ENCODE data around the gene ZP2. TPM values are rescaled to one million over a fixed set of nuclear protein-coding genes. Genes with fewer than 3 reads are reported as not detected.
"Not testable (repeated sequence)": the region's sequence is repeated elsewhere in the genome, so short reads cannot be mapped to it uniquely, and the experiment has no call there.

ZP2 gene
- total RNA-seq = under 1 TPM in 1 of 4 donors, not detected in 3; 0.63 TPM

- WGBS, 2 donors = 78 to 81% methylated on average over 5 of the region's 5 CpGs
- H3K9me3 ChIP-seq = no peaks in the 10 kb centered on the region
- no peak within 1 kb of the TSS for H3K4me3 ChIP-seq (replicated peaks in 1 of 3)
- intact Hi-C loops (cut with DNase I) = no loop called here
- no peaks in the 10 kb centered on the region for H3K27me3 ChIP-seq
- DNase-seq = no peak
- H3K36me3 ChIP-seq = no peaks in the 10 kb centered on the region
- H3K27ac ChIP-seq = no peak within 1 kb of the TSS
- TF ChIP-seq CTCF (IDR thresholded peaks at IDR 0.05) (no peak), POLR2A (IDR thresholded peaks at IDR 0.05) (no peak)
- H3K4me1 ChIP-seq = no peaks in the 10 kb centered on the region
Measured at GRCh38 chr16:21211486-21211885, at the start of gene ZP2. ZP2 (minus strand) TSS chr16:21211574; CDS start chr16:21211547, 27 bp downstream.

- Histone ChIP-seq H3K4me1 (no peaks in the 10 kb centered on the region), H3K9me3 (no peaks in the 10 kb centered on the region), H3K27me3 (no peaks in the 10 kb centered on the region), H3K36me3 (no peaks in the 10 kb centered on the region), H3K27ac (no peak overlapping the region), H3K4me3 (replicated peaks in 1 of 3) (no peak overlapping the region)
- TF ChIP-seq POLR2A (IDR thresholded peaks at IDR 0.05) = no peak
- TF ChIP-seq CTCF (IDR thresholded peaks at IDR 0.05) = no peak
- intact Hi-C loops (cut with DNase I) = no loop called here
- DNase-seq = no peak
- WGBS, 2 donors = 90 to 94% methylated on average over 4 of the region's 4 CpGs
Measured at GRCh38 chr16:21257284-21257683, 45.9 kb upstream of the ZP2 start.

GRCh38 chr16:21256636-21257035, 45.3 kb upstream of the ZP2 start:
- no peak overlapping the region for H3K27ac ChIP-seq
- H3K4me3 ChIP-seq (replicated peaks in 1 of 3) = no peak overlapping the region
- DNase-seq = no peak
- WGBS, 2 donors = 92 to 96% methylated on average over 2 of the region's 2 CpGs
- no peaks in the 10 kb centered on the region for H3K27me3 ChIP-seq
- intact Hi-C loops (cut with DNase I) = no loop called here
- no peaks in the 10 kb centered on the region for H3K36me3 ChIP-seq
- no peaks in the 10 kb centered on the region for H3K9me3 ChIP-seq
- no peaks in the 10 kb centered on the region for H3K4me1 ChIP-seq
- TF ChIP-seq POLR2A (IDR thresholded peaks at IDR 0.05) (no peak), CTCF (IDR thresholded peaks at IDR 0.05) (no peak)

- Histone ChIP-seq H3K4me1 (no peaks in the 10 kb centered on the region), H3K9me3 (no peaks in the 10 kb centered on the region), H3K36me3 (no peaks in the 10 kb centered on the region), H3K27ac (no peak overlapping the region), H3K27me3 (no peaks in the 10 kb centered on the region), H3K4me3 (replicated peaks in 1 of 3) (no peak overlapping the region)
- intact Hi-C loops (cut with DNase I) = no loop called here
- no peak for DNase-seq
- no peak for TF ChIP-seq CTCF (IDR thresholded peaks at IDR 0.05)
- TF ChIP-seq POLR2A (IDR thresholded peaks at IDR 0.05) = no peak
- 82 to 94% methylated on average over 3 of the region's 3 CpGs for WGBS, 2 donors
Measured at GRCh38 chr16:21253470-21253869, 42.1 kb upstream of the ZP2 start.

- H3K27ac ChIP-seq = no peak overlapping the region
- no peak for DNase-seq
- H3K9me3 ChIP-seq = no peaks in the 10 kb centered on the region
- no peaks in the 10 kb centered on the region for H3K27me3 ChIP-seq
- H3K4me1 ChIP-seq = no peaks in the 10 kb centered on the region
- TF ChIP-seq POLR2A (IDR thresholded peaks at IDR 0.05) (no peak), CTCF (IDR thresholded peaks at IDR 0.05) (no peak)
- H3K4me3 ChIP-seq (replicated peaks in 1 of 3) = no peak overlapping the region
- intact Hi-C loops (cut with DNase I) = no loop called here
- H3K36me3 ChIP-seq = no peaks in the 10 kb centered on the region
- 81 to 83% methylated on average over 15 of the region's 15 CpGs for WGBS, 2 donors
Measured at GRCh38 chr16:21250072-21250923, 38.9 kb upstream of the ZP2 start.

GRCh38 chr16:21248179-21248578, 36.8 kb upstream of the ZP2 start:
- H3K4me3 ChIP-seq (replicated peaks in 1 of 3); H3K36me3 ChIP-seq; H3K9me3 ChIP-seq; intact Hi-C loops (cut with DNase I); H3K4me1 ChIP-seq; H3K27me3 ChIP-seq; H3K27ac ChIP-seq; DNase-seq: not testable (repeated sequence)
- 81 to 92% methylated on average over 4 of the region's 4 CpGs for WGBS, 2 donors
